DND-41 (cell line): ENCODE measurements around the gene NCOA3.

ENCODE experiments used
- EZH2 ChIP-seq: IDR thresholded peaks from 3 replicates; pipeline ENCODE4 v1.6.1; 2012; ENCODE audit warnings: borderline replicate concordance, low read depth, mild to moderate bottlenecking, moderate library complexity, low read length, inconsistent platforms; ENCODE audit not compliant: severe bottlenecking
- TF ChIP-seq, protein P1 (sequence below): IDR thresholded peaks from 2 replicates; pipeline ENCODE4 v1.5.1; 2012; ENCODE audit warnings: borderline replicate concordance, low read length, moderate library complexity, mild to moderate bottlenecking; ENCODE audit not compliant: poor library complexity, severe bottlenecking; ENCODE audit errors: extremely low read depth

- TF ChIP-seq, protein P1, sequence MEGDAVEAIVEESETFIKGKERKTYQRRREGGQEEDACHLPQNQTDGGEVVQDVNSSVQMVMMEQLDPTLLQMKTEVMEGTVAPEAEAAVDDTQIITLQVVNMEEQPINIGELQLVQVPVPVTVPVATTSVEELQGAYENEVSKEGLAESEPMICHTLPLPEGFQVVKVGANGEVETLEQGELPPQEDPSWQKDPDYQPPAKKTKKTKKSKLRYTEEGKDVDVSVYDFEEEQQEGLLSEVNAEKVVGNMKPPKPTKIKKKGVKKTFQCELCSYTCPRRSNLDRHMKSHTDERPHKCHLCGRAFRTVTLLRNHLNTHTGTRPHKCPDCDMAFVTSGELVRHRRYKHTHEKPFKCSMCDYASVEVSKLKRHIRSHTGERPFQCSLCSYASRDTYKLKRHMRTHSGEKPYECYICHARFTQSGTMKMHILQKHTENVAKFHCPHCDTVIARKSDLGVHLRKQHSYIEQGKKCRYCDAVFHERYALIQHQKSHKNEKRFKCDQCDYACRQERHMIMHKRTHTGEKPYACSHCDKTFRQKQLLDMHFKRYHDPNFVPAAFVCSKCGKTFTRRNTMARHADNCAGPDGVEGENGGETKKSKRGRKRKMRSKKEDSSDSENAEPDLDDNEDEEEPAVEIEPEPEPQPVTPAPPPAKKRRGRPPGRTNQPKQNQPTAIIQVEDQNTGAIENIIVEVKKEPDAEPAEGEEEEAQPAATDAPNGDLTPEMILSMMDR: no peak
- TF ChIP-seq EZH2: no peak
Measured at GRCh38 chr20:47705497-47705856, 203.8 kb downstream of the NCOA3 start.
